ENCODE data around the gene KLHL12.
"Not testable (repeated sequence)": the region's sequence is repeated elsewhere in the genome, so short reads cannot be mapped to it uniquely, and the experiment has no call there.

KLHL12 gene

GRCh38 chr1:202923533-202923932 is 3.5 kb downstream of the KLHL12 start:
- ChIA-PET CTCF (interaction anchor here (1.3 to 1.5 kb wide), 2 partner anchors 12 to 29 kb away, joined by 3 read pairs; no protein-coding TSS in a partner anchor), POLR2A (no interaction called here)
- TF ChIP-seq CTCF (IDR thresholded peaks at IDR 0.05; ENCODE audit: control extremely low read depth, extremely low read depth, low read depth, missing control alignments): no peak
- no peak for DNase-seq (ENCODE audit: extremely low spot score)

- CTCF ChIA-PET: no interaction called here
- no peak for TF ChIP-seq CTCF (IDR thresholded peaks at IDR 0.05; ENCODE audit: control extremely low read depth, extremely low read depth, low read depth, missing control alignments)
- no peak for DNase-seq (ENCODE audit: extremely low spot score)
- POLR2A ChIA-PET: interaction anchor here (0.7 kb wide), 1 partner anchor 391 kb away, joined by 4 read pairs; no protein-coding TSS in a partner anchor
Measured at GRCh38 chr1:202919615-202920014, 7.4 kb downstream of the KLHL12 start.

GRCh38 chr1:202915146-202915545 is 11.9 kb downstream of the KLHL12 start:
- DNase-seq (ENCODE audit: extremely low spot score): no peak
- POLR2A ChIA-PET: no interaction called here
- CTCF ChIA-PET: no interaction called here
- no peak for TF ChIP-seq CTCF (IDR thresholded peaks at IDR 0.05; ENCODE audit: control extremely low read depth, extremely low read depth, low read depth, missing control alignments)

- POLR2A ChIA-PET; CTCF ChIA-PET; DNase-seq (ENCODE audit: extremely low spot score): not testable (repeated sequence)
Measured at GRCh38 chr1:202912476-202912875, 14.6 kb downstream of the KLHL12 start.

- TF ChIP-seq CTCF (IDR thresholded peaks at IDR 0.05; ENCODE audit: control extremely low read depth, extremely low read depth, low read depth, missing control alignments): no peak
- ChIA-PET POLR2A (no interaction called here), CTCF (interaction anchor here (1.1 to 1.2 kb wide), 3 partner anchors 13 to 90 kb away, joined by 3 to 4 read pairs (median 3); no protein-coding TSS in a partner anchor)
- DNase-seq (ENCODE audit: extremely low spot score): no peak
Measured at GRCh38 chr1:202909494-202909893, 17.5 kb downstream of the KLHL12 start.

GRCh38 chr1:202908998-202909397 is 18.0 kb downstream of the KLHL12 start:
- ChIA-PET POLR2A (no interaction called here), CTCF (interaction anchor here (1.1 to 1.2 kb wide), 4 partner anchors 12 to 91 kb away, joined by 3 to 4 read pairs (median 3); partner anchors contain the start of gene KLHL12)
- DNase-seq (ENCODE audit: extremely low spot score): no peak
- TF ChIP-seq CTCF (IDR thresholded peaks at IDR 0.05; ENCODE audit: control extremely low read depth, extremely low read depth, low read depth, missing control alignments): no peak

- no peak for DNase-seq (ENCODE audit: extremely low spot score)
- TF ChIP-seq CTCF (IDR thresholded peaks at IDR 0.05; ENCODE audit: control extremely low read depth, extremely low read depth, low read depth, missing control alignments): no peak
- CTCF ChIA-PET: no interaction called here
- POLR2A ChIA-PET: interaction anchor here (0.7 kb wide), 1 partner anchor 50 kb away, joined by 4 read pairs; no protein-coding TSS in a partner anchor
Measured at GRCh38 chr1:202905331-202905730, 21.7 kb downstream of the KLHL12 start.

GRCh38 chr1:202903808-202904207 is 23.2 kb downstream of the KLHL12 start:
- DNase-seq (ENCODE audit: extremely low spot score); CTCF ChIA-PET; POLR2A ChIA-PET: not testable (repeated sequence)

All from GM10248 (cell line).